Measurements from ENCODE around the gene STXBP6.

GRCh38 chr14:24895622-24896021 lies 154.3 kb downstream of the STXBP6 start:
- TF ChIP-seq, protein P1, sequence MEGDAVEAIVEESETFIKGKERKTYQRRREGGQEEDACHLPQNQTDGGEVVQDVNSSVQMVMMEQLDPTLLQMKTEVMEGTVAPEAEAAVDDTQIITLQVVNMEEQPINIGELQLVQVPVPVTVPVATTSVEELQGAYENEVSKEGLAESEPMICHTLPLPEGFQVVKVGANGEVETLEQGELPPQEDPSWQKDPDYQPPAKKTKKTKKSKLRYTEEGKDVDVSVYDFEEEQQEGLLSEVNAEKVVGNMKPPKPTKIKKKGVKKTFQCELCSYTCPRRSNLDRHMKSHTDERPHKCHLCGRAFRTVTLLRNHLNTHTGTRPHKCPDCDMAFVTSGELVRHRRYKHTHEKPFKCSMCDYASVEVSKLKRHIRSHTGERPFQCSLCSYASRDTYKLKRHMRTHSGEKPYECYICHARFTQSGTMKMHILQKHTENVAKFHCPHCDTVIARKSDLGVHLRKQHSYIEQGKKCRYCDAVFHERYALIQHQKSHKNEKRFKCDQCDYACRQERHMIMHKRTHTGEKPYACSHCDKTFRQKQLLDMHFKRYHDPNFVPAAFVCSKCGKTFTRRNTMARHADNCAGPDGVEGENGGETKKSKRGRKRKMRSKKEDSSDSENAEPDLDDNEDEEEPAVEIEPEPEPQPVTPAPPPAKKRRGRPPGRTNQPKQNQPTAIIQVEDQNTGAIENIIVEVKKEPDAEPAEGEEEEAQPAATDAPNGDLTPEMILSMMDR (IDR thresholded peaks at IDR 0.05) = no peak
- no peak for TF ChIP-seq POLR2A (IDR thresholded peaks at IDR 0.05)
- TF ChIP-seq POLR2AphosphoS5 (IDR thresholded peaks at IDR 0.05) = no peak
- TF ChIP-seq EP300 (IDR thresholded peaks at IDR 0.05; ENCODE audit: low read depth) = no peak
